Erythroblast (primary cell): ENCODE data around the gene AHCY.
"Not testable (repeated sequence)": the region's sequence is repeated elsewhere in the genome, so short reads cannot be mapped to it uniquely, and the experiment has no call there.

ENCODE experiments used
- DNase-seq, 2 experiments: peaks; one replicate each; lab custom pipeline; 2025; lab: John Stamatoyannopoulos, UW
- GATA1 ChIP-seq: IDR thresholded peaks from 2 replicates; pipeline ENCODE4 v1.6.1; 2011; ENCODE audit warnings: low read depth, mild to moderate bottlenecking, control low read depth, low read length, moderate library complexity
- POLR2A ChIP-seq: IDR thresholded peaks from 2 replicates; pipeline ENCODE4 v1.6.1; 2011; ENCODE audit warnings: mild to moderate bottlenecking, low read length

Gene AHCY

DNA sequence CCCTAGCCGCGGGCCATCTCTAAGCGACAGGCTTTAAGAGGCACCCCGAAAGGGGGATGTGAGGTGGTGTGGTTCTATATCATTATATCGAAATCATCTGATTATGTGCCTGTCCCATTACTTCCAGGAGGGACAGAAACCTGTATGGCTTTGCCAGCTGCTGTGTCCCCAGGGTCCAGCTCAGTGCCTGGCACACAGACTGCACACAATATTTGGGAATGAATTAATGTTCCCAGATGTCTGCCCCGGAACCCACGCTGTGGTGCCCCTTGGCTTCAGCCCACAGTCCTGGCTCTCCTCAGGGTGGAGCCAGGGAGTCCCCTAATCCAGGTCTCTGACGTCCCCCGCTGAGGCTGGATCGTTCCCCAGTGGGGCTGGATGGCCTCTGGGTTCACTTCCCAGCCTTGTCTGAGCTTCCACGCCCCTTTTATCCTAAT, 8.9 kb upstream of the AHCY start:
- DNase-seq, result no peak

DNA sequence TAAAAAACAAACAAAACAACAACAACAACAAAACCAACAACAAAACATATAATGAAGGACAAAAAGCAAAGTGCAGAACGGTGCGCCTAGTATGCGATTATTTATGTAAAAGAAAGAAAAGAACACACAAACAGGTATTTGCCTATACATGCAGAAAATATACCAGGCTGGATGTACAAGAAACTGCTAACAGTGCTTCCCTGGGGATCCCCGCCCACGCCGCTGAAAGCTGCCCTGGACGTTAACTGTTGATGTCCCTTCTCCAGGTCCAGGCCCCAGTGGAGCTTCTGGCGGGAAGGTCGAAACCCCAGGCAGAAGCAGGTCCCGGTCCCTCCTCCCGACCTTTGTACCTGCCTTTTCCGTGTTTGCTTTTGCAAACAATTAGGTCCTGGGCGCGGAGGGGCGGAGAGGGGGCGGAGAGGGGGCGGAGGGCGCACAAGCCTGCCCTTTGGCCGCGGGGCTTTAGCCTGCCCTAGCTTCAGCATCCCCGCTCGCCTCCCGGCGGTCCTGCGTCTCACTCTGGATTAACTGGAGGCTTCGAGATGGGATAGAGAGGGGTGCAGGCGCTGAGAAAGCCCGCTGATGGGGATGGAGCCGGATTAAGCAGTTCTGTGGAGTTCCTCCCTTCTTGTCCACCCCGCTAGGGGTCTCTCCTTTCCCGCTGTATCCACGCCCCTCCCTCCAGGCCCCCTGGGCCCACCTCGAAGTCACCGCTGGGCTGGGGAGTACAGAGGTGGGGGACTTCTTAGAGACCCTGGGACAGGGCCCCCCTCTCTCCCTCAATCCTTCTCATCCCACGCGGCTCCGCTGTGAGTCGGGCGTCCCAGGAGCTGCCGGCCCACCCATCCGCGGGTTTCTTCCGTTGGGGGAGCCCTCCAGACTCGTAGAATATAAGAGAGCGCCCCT, 8.2 kb upstream of the AHCY start:
- no peak for TF ChIP-seq POLR2A
- no peak for TF ChIP-seq GATA1
- DNase-seq, result no peak

More for the DNA sequence above, 8.9 kb upstream of the AHCY start:
- TF ChIP-seq POLR2A (no peak), GATA1 (no peak)

DNA sequence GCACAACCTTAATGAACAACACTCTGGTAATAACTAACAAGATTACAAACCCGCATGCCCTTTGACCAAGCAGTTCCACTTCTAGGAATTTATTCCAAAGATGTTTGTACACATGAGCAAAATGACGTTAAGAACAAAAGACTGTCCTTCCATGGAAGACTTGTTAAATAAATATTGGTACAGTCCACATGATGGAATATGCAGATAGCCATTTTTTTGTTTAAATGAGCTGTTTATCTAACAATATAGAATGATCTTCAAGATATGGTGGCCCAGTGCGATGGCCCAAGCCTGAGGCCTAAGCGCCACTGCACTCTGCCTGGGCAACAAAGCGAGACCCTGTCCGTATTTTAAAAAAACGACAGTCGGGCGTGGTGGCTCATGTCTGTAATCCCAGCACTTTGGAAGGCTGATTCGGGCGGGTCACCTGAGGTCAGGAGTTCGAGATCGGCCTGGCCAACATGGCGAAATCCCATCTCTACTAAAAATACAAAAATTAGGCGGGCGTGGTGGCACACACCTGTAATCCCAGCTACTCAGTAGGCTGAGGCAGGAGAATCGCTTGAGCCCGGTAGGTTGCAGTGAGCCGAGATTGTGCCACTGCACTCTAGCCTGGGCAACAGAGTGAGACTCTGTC, 7.4 kb upstream of the AHCY start:
- DNase-seq, result no peak
- TF ChIP-seq GATA1 (no peak), POLR2A (no peak)

DNA sequence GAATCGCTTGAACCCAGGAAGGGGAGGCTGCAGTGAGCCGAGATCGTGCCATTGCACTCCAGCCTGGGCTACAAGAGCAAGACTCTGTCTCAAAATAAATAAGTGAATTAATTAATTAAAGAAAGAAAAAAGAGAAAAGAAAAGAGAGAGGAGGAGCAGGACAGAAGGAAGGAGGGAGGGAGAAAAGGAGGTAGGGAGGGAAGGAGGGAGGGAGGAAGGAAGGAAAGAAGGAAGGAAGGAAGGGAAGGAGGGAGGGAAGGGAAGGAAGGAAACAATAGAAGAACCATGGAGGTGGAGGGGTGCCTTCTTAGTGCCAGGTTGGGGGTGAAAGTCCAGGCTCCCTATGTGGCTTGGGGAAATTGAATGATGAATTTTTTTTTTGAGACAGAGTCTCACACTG, 6.5 kb upstream of the AHCY start:
- TF ChIP-seq POLR2A, result no peak
- no peak for TF ChIP-seq GATA1
- DNase-seq, result no peak

DNA sequence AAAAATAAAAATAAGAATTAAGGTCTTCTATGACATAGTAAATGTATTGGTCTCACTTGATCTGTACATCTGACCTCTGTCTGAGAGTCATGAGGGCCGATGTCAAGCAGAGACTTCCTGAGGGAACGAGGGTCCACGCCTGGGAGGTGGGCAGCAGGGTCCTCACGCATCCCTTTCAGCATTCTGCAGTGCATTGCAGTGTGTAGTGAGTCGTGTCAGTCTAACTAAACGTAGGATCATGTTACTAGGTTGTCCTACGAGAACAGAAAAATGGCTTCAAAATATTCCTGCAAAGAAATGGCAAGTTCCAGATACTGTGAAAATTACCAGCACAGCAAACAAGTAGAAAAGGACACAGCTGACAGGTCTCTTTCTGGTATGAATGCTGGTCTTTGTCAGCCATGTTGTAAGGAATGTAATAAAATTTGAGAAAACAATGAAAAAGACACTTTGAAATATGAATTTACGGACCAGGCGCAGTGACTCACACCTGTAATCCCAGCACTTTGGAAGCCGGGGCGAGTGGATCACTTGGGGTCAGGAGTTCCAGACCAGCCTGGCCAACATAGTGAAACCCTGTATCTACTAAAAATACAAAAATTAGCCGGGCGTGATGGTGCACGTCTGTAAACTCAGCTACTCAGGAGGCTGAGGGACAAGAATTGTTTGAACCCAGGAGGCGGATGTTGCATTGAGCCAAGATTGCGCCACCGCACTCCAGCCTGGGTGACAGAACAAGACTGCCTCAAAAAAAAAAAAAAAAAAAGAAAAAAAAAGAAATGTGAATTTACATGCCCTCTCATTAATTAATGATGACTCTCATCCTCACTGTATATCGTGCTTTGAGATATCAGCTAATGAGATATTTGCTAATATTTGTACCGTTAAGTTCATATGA, 2.4 kb upstream of the AHCY start:
- TF ChIP-seq POLR2A (no peak), GATA1 (no peak)
- DNase-seq, result no peak

DNA sequence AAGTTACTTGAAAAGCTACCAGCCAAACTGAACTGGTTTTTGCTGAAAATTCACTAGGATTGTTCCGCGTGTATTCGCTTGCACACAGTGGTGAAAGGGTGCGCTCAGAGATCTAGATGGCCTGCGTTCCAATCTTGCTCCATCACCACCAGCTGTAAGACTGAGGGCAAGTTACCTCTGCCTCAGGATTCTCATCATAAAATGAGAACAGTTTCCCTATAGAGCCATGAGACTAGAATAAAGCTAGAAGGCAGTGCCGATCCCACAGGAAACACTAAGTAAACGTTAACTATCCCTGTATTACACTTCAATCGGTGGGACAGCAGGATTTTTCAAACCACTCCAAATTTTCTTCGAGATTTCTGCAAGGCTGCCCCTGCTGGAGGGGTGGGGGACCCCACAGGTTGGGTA, 838 bp downstream of the AHCY start:
- no peak for TF ChIP-seq GATA1
- no peak for TF ChIP-seq POLR2A
- peak; percentile 48 to 52 for DNase-seq

DNA sequence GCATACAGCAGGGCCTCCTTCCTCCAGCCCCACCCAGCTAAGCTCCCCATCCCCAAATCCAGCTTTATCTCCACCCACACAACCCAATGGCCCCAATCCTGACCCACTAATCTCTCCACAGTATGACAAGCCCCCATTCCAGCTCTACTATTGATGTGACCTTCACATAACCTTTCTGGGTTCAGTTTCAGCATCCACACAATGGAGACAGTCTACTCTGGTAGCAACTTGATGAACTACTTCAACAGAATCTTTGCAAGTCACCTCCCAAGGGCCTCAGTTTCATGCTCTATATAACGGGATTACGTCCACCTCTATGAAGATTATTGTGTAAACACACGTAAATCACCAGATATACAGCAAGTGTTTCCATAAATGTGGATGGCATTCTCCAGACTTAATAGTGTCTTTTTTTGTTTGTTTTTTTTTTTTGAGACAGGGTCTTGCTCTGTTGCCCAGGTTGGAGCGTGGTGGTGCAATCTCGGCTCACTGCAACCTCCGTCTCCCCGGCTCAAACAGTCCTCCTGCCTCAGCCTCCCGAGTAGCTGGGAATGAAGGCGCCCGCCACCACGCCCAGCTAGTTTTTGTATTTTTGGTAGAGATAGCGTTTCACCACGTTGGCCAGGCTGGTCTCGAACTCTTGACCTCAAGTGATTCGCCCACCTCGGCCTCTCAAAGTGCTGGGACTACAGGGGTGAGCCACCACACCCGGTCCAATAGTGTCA, 1.4 kb downstream of the AHCY start:
- peak; percentile 41 to 71 for DNase-seq
- TF ChIP-seq POLR2A (no peak), GATA1 (no peak)

DNA sequence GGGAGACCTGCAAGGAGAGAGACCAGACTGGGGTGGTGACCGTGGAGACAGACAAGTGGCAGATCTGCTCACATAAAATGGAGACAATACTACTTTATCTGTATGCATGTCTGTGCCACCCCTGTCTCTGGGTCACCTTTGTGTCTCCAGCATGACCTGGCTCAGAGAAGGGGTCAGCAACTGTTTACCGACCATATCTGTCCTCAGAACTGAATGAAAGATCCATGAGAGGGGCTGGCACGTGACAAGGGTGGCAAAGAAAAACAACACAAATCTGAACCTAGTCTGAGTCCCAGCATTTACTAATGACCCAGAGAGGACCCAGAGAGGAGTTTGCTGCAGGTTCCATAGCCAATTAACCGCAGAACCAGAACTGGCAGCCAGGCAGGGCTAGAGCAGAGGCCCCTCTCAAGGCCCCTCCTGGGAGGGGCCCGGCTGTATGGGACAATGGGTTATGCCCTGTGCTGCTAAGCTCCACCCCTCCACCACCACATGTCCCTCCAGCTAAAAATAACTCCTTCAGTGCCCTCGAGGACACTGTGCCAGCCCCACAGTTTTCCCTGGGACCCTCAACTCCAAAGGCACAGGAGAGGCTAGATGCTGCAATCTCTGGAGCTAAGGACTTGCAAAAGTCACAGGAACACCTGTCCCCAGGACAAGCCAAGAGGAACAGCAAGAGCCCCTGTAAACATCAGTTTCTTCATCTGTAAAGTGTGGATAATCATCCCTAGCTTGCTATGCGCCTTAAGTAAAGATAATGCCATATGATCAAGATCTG, 2.2 kb downstream of the AHCY start:
- DNase-seq, result peak; percentile 41 to 61
- no peak for TF ChIP-seq POLR2A
- TF ChIP-seq GATA1, result no peak

DNA sequence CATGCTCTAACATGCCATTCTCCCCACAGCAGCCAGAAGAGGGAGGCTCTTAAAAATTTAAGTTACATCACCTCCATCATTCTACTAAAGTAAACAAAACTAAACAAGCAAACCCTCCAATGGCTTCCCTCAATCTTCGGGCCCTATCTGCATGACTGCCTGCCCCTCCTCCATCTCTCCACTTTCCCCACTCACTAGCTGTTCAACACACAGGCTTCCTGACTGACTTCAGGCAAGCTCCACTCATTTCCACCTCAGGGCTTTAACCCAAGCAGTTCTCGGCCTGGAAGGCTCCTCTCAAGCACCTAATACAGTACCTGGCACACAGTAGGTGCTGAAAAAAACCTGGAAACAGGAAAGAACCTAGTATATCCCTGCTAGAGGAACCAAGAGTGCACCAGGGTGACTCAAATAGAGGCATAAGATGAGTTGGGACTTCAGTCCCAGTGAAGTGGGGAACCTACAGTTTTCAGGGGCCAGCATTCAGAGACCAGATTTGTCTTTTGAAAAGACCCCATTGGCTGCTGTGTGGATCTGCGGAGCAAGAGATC, 2.8 kb downstream of the AHCY start:
- TF ChIP-seq POLR2A (no peak), GATA1 (no peak)
- DNase-seq, result peak; percentile 16 to 20

DNA sequence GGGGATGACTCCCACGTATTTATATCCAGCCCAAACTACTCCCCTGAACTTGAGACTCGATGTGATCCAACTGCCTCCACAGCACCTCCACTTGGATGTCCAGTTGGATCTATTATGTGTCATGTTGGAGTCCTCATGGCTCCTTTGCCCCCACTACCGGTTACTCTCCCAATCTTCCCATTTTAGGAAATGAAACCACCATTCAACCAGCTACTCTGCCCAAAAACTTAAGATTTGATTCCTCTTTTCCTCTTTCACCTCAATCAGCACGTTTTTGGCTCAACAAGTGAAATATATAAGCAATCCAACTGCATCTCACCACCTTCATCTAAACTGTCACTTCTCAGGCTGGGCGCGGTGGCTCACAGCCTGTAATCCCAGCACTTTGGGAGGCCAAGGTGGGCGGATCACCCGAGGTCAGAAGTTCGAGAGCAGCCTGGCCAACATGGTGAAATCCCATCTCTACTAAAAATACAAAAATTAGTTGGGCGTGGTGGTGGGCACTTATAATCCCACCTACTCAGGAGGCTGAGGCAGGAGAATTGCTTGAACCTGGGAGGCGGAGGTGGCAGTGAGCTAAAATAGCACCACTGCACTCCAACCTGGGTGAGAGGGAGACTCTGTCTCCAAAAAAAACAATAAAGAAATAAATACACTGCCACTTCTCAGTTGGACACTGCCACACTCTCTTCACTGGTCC, 3.4 kb downstream of the AHCY start:
- DNase-seq, result no peak
- no peak for TF ChIP-seq POLR2A
- TF ChIP-seq GATA1, result no peak

DNA sequence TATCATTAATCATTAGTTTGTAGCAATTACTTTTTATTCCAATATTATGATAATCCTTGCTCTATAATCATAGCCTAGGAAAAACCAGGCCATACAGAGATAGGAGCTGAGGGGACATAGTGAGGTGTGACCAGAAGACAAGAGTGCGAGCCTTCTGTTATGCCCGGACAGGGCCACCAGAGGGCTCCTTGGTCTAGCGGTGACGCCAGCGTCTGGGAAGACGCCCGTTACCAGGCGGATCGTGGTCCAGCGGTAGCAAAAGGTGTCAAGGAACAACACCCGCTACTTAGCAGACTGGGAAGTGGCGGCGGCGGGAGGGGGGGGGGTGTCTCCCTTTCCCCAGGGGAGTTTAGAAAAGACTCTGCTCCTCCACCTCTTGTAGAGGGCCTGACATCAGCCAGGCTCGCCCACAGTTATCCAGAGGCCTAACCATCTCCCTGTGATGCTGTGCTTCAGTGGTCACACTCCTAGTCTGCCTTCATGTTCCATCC, 4.8 kb downstream of the AHCY start:
- not testable (repeated sequence) for DNase-seq
